GM19397 (cell line): Measurements from ENCODE around the gene ADARB2.
"Not testable (repeated sequence)": the region's sequence is repeated elsewhere in the genome, so short reads cannot be mapped to it uniquely, and the experiment has no call there.

Experiments
- ATAC-seq: cut with Tn5 transposase; IDR thresholded peaks from one replicate; pipeline ENCODE4 v1.9.1; 2021; ENCODE audit warnings: mild to moderate bottlenecking, moderate library complexity; ENCODE audit not compliant: unreplicated experiment

The ADARB2 gene

GRCh38 chr10:1737222-1738061 is at the start of gene ADARB2:
TSS of gene ADARB2 (minus strand) at chr10:1737525.
- peak; percentile 67 for ATAC-seq

- ATAC-seq, result no peak
These were observed 48.5 kb upstream of the ADARB2 start for GRCh38 chr10:1785835-1786234.

GRCh38 chr10:1782841-1783240 is 45.5 kb upstream of the ADARB2 start:
- no peak for ATAC-seq

GRCh38 chr10:1779796-1780195 is 42.5 kb upstream of the ADARB2 start:
- ATAC-seq, result no peak

GRCh38 chr10:1778375-1778969 is 41.1 kb upstream of the ADARB2 start:
- ATAC-seq, result no peak

- ATAC-seq, result no peak
These were observed 38.9 kb upstream of the ADARB2 start for GRCh38 chr10:1776127-1776662.

GRCh38 chr10:1774796-1775195 is 37.5 kb upstream of the ADARB2 start:
- ATAC-seq, result no peak

- not testable (repeated sequence) for ATAC-seq
These were observed 35.9 kb upstream of the ADARB2 start for GRCh38 chr10:1773204-1773603.

GRCh38 chr10:1766049-1766448 is 28.7 kb upstream of the ADARB2 start:
- no peak for ATAC-seq

GRCh38 chr10:1762076-1762475 is 24.8 kb upstream of the ADARB2 start:
- ATAC-seq, result no peak

- ATAC-seq, result no peak
These were observed 17.3 kb upstream of the ADARB2 start for GRCh38 chr10:1754506-1755153.

GRCh38 chr10:1752153-1752552 is 14.8 kb upstream of the ADARB2 start:
- ATAC-seq, result no peak

- ATAC-seq, result no peak
These were observed 10.3 kb upstream of the ADARB2 start for GRCh38 chr10:1747590-1748157.

GRCh38 chr10:1746796-1747195 is 9.5 kb upstream of the ADARB2 start:
- ATAC-seq, result no peak

- no peak for ATAC-seq
These were observed 8.6 kb upstream of the ADARB2 start for GRCh38 chr10:1745780-1746456.

GRCh38 chr10:1744524-1744923 is 7.2 kb upstream of the ADARB2 start:
- ATAC-seq, result no peak

- ATAC-seq, result no peak
These were observed 5.8 kb upstream of the ADARB2 start for GRCh38 chr10:1743141-1743540.

GRCh38 chr10:1741450-1741849 is 4.1 kb upstream of the ADARB2 start:
- no peak for ATAC-seq

GRCh38 chr10:1739751-1740150 is 2.4 kb upstream of the ADARB2 start:
- no peak for ATAC-seq

- no peak for ATAC-seq
These were observed 1.6 kb upstream of the ADARB2 start for GRCh38 chr10:1738950-1739349.

GRCh38 chr10:1736972-1737221 is 428 bp downstream of the ADARB2 start:
- peak; percentile 7 for ATAC-seq
